ENCODE measurements around the gene PDK3. TPM values are rescaled to one million over a fixed set of nuclear protein-coding genes. Genes with fewer than 3 reads are reported as not detected.

The PDK3 gene
- total RNA-seq, 3 donors from 2014 or later (not counting 1 experiment from before 2014, with no cell fraction given): 21.9 to 30.9 (median 28.1) TPM

DNA sequence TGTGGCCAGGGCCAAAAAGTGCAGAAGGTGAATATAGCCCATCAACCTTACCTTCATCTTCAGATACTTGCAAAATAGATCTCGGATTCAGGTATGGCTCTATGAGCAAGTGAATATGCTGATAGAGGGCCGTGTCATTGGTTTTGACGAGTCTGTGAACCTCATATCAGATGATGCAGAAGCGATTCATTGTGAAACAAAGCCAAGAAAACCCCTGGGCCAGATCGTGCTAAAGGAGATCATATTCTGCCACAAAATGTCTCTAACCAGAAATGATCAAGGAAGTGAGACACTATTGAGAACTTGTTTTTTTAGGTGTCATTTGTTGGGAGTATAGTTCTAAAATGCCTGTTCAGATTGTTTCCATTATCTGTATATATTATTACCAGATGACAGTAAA lies 48.3 kb downstream of the PDK3 start:
- no peaks in the 10 kb centered on the region for H3K27me3 ChIP-seq (ENCODE audit: control insufficient read depth, insufficient read depth, low read length)
- TF ChIP-seq, protein P1, sequence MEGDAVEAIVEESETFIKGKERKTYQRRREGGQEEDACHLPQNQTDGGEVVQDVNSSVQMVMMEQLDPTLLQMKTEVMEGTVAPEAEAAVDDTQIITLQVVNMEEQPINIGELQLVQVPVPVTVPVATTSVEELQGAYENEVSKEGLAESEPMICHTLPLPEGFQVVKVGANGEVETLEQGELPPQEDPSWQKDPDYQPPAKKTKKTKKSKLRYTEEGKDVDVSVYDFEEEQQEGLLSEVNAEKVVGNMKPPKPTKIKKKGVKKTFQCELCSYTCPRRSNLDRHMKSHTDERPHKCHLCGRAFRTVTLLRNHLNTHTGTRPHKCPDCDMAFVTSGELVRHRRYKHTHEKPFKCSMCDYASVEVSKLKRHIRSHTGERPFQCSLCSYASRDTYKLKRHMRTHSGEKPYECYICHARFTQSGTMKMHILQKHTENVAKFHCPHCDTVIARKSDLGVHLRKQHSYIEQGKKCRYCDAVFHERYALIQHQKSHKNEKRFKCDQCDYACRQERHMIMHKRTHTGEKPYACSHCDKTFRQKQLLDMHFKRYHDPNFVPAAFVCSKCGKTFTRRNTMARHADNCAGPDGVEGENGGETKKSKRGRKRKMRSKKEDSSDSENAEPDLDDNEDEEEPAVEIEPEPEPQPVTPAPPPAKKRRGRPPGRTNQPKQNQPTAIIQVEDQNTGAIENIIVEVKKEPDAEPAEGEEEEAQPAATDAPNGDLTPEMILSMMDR (IDR thresholded peaks at IDR 0.05): no peak
- ATAC-seq: no peak
- H3K36me3 ChIP-seq (ENCODE audit: control insufficient read depth, insufficient read depth, low read length): peaks cover 3% of the 10 kb centered on the region
- H3K27ac Mint-ChIP-seq: no peak overlapping the region
- no peaks in the 10 kb centered on the region for H3K9me3 Mint-ChIP-seq
- DNase-seq: no peak
- intact Hi-C loops (cut with micrococcal nuclease): no loop called here
- H3K4me1 ChIP-seq (ENCODE audit: control insufficient read depth, insufficient read depth, low read length): no peaks in the 10 kb centered on the region
- no peaks in the 10 kb centered on the region for H3K9me3 ChIP-seq (ENCODE audit: control insufficient read depth, insufficient read depth, low read length)
- no peak overlapping the region for H3K4me3 ChIP-seq (ENCODE audit: low read length)
- no peak overlapping the region for H3K4me3 Mint-ChIP-seq
- H3K36me3 Mint-ChIP-seq: no peaks in the 10 kb centered on the region
- H3K4me1 Mint-ChIP-seq: peaks cover 0 to 6% of the 10 kb centered on the region in 2 donors
- no peaks in the 10 kb centered on the region for H3K27me3 Mint-ChIP-seq (ENCODE audit: low read depth in 2 of 2)
- H3K27ac ChIP-seq (ENCODE audit: low read length): no peak overlapping the region
- WGBS (ENCODE audit: insufficient coverage): 55% methylated on average over 4 of the region's 5 CpGs

DNA sequence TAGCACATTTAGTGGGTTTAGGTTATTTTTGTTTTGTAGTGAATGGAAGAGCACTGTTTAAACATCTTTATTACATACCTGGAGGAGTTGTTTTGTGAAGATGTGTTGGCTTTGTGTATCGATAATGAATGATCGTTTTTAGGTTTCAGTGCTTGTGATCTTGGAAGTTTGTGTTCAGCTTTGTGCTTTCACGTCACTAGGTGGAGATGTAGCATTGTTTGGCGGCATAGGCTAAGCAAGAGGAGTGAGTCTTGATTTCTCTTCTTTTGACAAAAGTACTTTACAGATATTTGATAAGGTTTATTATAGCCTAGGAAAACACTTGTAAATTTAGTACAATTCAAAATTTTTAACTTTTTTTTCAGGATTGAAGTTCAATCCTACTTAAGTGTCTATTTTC lies 50.4 kb downstream of the PDK3 start:
- Histone ChIP-seq H3K9me3 (ENCODE audit: control insufficient read depth, insufficient read depth, low read length) (no peaks in the 10 kb centered on the region), H3K27ac (ENCODE audit: low read length) (no peak overlapping the region), H3K27me3 (ENCODE audit: control insufficient read depth, insufficient read depth, low read length) (no peaks in the 10 kb centered on the region), H3K4me1 (ENCODE audit: control insufficient read depth, insufficient read depth, low read length) (no peaks in the 10 kb centered on the region), H3K4me3 (ENCODE audit: low read length) (no peak overlapping the region), H3K36me3 (ENCODE audit: control insufficient read depth, insufficient read depth, low read length) (peaks cover 4% of the 10 kb centered on the region)
- Mint-ChIP-seq H3K4me3 (no peak overlapping the region), H3K36me3 (no peaks in the 10 kb centered on the region), H3K4me1 (peaks cover 0 to 6% of the 10 kb centered on the region in 2 donors), H3K27ac (no peak overlapping the region), H3K27me3 (ENCODE audit: low read depth in 2 of 2) (no peaks in the 10 kb centered on the region), H3K9me3 (no peaks in the 10 kb centered on the region)
- WGBS (ENCODE audit: insufficient coverage): 75% methylated on average over 2 of the region's 4 CpGs
- TF ChIP-seq, protein P1 (IDR thresholded peaks at IDR 0.05): no peak
- ATAC-seq (no peak), DNase-seq (no peak)
- intact Hi-C loops (cut with micrococcal nuclease): no loop called here

DNA sequence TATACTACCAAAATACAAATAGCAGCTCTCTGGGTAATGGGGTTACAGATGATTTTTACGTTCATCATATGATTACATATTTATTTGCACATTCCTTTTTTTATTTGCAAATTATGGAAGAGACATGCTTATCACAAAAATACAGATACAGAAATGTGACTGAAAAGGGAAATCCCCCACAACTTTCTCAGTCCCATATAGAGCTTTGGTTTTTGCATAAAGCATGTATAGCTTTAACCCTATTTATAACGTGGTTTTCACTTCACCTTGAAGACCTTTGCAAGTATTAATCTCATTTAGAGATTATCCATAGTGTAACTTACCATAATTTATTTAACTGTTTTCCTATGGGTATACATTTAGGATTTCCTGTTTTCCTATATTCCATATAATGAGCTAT lies 55.4 kb downstream of the PDK3 start:
- peaks cover 4% of the 10 kb centered on the region for H3K36me3 ChIP-seq (ENCODE audit: control insufficient read depth, insufficient read depth, low read length)
- no peaks in the 10 kb centered on the region for H3K9me3 Mint-ChIP-seq
- H3K27me3 Mint-ChIP-seq (ENCODE audit: low read depth in 2 of 2): no peaks in the 10 kb centered on the region
- H3K4me1 Mint-ChIP-seq: peaks cover 0 to under 1% of the 10 kb centered on the region in 2 donors
- ATAC-seq (no peak), DNase-seq (no peak)
- no peak overlapping the region for H3K4me3 Mint-ChIP-seq
- H3K9me3 ChIP-seq (ENCODE audit: control insufficient read depth, insufficient read depth, low read length): no peaks in the 10 kb centered on the region
- H3K4me1 ChIP-seq (ENCODE audit: control insufficient read depth, insufficient read depth, low read length): no peaks in the 10 kb centered on the region
- H3K27ac ChIP-seq (ENCODE audit: low read length): no peak overlapping the region
- TF ChIP-seq, protein P1 (IDR thresholded peaks at IDR 0.05): no peak
- no peaks in the 10 kb centered on the region for H3K27me3 ChIP-seq (ENCODE audit: control insufficient read depth, insufficient read depth, low read length)
- WGBS (ENCODE audit: insufficient coverage): no CpG with 5 or more reads among the region's 2 CpGs
- intact Hi-C loops (cut with micrococcal nuclease): no loop called here
- no peaks in the 10 kb centered on the region for H3K36me3 Mint-ChIP-seq
- H3K4me3 ChIP-seq (ENCODE audit: low read length): no peak overlapping the region
- no peak overlapping the region for H3K27ac Mint-ChIP-seq

DNA sequence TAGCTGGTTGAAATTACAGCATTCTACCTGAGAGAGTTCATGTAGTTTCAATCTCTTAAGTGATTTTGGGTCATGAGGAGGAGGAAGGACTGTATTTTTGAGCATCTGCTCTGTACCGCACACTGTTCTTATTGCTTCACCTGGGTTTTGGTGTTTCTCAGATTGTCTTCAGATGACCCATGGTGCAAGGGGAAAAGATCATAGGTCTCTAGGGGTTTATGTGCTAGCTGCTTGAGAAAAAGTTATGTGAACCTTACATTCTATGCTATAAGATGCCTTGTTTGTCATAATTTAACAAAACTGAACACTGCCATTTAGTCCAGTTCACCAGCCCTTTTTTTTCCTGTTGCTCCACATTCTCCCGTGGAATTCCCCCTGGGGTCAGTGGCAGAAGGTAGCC lies 60.4 kb downstream of the PDK3 start:
- Mint-ChIP-seq H3K4me3 (no peak overlapping the region), H3K27ac (peak overlapping the region in 1 of 2 donors; percentile 48), H3K9me3 (no peaks in the 10 kb centered on the region), H3K4me1 (no peaks in the 10 kb centered on the region), H3K36me3 (no peaks in the 10 kb centered on the region), H3K27me3 (ENCODE audit: low read depth in 2 of 2) (no peaks in the 10 kb centered on the region)
- Histone ChIP-seq H3K27ac (ENCODE audit: low read length) (no peak overlapping the region), H3K4me3 (ENCODE audit: low read length) (no peak overlapping the region), H3K27me3 (ENCODE audit: control insufficient read depth, insufficient read depth, low read length) (no peaks in the 10 kb centered on the region), H3K36me3 (ENCODE audit: control insufficient read depth, insufficient read depth, low read length) (peaks cover 16% of the 10 kb centered on the region), H3K4me1 (ENCODE audit: control insufficient read depth, insufficient read depth, low read length) (no peaks in the 10 kb centered on the region), H3K9me3 (ENCODE audit: control insufficient read depth, insufficient read depth, low read length) (no peaks in the 10 kb centered on the region)
- no peak for DNase-seq
- 100% methylated on average over 1 of the region's 2 CpGs for WGBS (ENCODE audit: insufficient coverage)
- intact Hi-C loops (cut with micrococcal nuclease): no loop called here
- TF ChIP-seq, protein P1 (IDR thresholded peaks at IDR 0.05): no peak
- no peak for ATAC-seq
